HG02610 (cell line): ENCODE measurements around the gene RALB.

Source experiments
- ATAC-seq: cut with Tn5 transposase; IDR thresholded peaks from one replicate; pipeline ENCODE4 v1.9.1; 2021; ENCODE audit warnings: mild to moderate bottlenecking, moderate library complexity; ENCODE audit not compliant: unreplicated experiment

Gene RALB

DNA sequence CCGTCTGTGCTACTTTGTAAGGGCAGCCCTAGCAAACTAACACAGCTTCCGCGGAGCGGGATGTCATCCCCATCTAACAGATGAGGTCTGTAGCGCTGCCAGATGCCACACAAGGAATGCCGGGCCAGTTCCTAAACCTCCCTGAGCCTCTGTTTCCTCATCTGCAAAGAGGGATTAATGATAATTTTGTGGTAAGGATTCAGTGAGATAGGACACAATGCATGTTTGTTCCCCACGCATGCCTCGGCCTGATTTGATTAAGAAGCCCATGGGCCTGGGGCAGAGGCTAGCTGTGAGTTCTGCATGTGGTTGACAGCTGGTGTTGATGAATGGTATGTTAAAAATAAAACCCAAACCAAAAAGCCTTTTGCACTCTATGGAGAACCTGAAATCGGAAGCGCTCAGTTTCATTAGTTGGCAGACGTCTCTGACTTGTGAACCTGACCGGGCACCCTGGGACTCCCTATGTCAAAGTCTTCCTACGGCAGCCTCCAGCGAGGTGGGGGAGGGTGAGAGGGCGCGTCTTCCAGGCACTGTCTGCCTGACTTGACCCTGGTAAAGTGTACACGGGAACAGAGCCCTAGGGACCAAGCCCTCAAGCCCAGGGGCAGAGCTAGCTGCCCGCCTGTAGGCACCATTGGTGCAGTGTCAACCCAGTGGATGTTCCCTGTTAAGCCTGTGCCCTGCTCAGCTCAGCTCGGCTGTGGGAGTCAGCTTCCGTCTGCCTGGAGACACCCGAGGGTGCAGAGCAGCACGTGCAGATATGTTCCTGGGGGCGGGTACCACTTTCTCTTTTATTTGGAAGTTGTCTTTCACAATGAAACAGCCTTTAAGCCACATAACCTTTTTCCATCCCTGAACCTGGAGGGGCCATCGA, 78.5 kb downstream of the RALB start:
- no peak for ATAC-seq

DNA sequence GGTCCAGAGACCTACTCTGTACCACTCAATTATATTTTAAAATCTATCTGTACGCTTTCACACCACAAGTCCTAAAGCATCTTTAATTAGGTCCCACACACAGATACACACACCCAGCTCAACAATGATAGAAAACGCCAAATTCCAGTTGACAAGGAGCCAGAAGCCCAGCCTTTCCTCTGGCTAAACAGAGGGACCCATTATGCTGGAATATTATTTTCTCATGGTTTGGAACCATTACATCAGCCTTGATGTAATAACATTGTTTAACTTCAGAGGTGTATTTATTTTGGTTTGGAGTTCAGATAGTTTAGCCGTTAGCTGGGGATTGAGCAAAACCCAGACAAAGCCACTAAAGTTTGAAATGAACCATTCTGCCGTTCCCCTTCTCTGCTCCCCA, 79.3 kb downstream of the RALB start:
- no peak for ATAC-seq

DNA sequence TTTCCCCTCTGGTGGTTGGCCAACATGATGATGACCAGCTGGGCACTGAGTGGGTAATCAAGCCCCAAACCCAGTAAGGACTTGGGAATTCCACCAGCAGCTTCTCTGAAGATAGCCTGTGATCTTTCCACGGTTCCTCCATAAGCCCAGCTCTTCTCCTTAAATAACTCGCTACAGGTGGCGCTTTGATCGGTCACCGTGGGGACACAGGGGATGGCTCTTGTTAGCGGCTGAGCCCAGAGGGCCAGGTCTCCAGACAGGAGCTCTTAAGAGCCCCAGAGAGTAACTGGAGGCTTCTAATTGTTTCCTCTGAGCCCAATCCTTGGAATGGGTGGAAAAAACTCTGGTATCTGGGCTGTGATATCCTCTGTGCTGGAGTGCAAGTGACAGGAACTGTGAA, 79.7 kb downstream of the RALB start:
- ATAC-seq, result no peak

DNA sequence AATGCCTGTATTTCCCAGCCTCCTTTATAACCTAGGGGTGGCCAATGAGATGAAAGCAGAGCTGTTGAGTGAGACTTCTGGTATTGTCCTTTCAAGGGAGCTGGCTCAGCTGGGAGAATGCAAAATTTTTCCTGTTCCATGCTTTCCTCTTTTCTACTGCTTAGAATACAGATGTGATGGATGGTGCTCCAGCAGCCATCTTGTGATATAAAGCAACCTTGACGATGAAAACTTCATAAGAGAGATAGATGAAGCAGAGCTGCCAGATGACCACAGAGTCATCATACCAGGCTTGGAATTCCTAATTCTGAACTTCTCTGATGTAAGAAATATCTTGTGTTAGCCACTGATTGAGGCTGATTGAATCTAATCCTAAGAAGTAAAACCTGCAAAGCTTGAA, 81.4 kb downstream of the RALB start:
- no peak for ATAC-seq

DNA sequence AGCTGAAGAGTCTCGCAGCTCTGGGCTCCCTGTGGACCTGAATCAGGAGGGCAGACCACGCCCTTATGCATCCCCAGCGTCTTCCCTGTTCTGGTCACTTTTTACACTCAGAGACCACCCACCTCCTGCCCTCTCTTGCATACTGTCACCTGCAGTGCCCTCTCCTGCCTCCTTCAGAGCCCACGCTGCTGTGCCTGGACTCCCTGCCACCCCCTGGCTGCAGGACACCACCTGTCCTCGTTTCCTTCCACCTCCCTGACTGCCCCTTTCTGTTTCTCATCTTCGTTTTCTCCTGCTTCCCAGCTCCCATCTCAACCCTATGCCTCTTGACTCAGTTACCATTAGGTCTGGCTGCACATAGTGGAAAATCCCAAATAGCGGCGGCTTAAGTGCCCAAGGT, 84.1 kb downstream of the RALB start:
- ATAC-seq, result no peak

DNA sequence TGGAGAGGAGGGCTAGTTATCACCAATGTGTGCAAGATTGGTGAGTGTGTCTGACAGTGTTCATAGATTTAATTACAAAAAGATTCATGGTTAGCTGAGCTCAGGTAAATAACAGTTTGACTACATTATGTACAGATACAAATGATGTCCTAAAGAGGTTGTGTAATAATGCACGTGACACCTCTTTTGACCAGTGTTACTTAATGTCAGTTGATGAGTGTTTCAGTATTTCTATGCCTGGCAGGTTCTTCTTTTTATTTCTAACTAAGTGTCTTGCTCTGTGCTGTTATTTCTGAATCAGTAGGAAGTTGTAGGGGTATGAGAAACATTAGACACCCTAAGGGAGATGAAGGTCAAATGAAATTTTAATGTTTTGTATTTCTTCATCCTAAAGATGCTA, 85.4 kb downstream of the RALB start:
- ATAC-seq, result no peak

DNA sequence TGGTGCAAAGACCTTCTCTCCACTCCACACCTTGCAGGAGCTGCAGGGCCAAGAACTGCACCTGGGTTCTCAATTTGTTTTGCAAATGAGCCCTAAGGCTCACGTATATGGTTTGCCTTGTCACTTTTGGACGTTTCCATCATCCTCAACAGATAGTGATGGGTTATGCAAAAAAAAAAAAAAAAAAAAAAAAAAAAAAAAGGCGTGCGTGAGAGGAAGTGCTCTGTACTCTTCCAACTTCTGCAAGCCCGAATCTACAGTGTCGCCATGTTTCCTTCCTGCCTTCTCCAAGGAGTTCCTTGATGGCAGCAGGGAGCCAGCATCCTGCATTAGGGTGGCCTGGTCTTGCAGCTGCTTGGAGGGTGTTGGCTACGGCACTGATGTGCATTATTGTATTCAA, 89.3 kb downstream of the RALB start:
- ATAC-seq, result no peak

DNA sequence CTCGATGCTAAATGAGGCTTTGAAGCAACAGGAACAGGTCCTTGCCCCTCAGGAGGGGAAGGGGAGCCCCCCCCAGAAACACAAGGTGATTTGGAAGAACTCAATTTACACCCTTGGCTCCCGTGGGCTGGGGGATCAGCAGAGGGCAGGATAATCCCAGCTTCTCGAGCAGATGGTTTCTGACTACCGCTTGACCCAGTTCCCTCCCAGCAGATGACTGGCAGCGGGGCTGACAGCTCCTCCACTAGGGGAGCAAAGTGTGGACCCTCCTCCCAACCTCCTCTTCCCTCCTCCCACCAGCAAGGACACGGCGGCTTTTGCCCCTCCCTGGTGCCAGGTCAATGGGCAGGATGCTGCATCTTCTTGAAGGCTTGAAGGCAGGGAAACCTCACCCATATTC, 89.8 kb downstream of the RALB start:
- ATAC-seq, result no peak

DNA sequence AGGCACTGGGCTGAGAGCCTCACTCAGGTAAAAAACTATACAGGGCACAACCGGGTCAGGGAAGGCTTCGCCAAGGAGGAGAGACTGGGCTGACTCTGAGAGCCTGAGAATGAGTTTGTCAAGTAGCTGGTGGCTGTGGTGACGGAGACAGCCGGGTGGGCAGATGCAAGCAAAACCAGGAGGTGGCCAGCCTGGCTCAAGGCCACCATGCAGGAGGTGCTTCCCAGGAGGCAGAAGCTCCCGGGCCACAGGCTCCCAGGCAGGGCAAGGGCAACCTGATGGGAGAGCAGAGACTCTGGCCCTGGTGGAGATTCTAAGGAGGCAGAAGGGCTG, 90.4 kb downstream of the RALB start:
- ATAC-seq, result no peak

DNA sequence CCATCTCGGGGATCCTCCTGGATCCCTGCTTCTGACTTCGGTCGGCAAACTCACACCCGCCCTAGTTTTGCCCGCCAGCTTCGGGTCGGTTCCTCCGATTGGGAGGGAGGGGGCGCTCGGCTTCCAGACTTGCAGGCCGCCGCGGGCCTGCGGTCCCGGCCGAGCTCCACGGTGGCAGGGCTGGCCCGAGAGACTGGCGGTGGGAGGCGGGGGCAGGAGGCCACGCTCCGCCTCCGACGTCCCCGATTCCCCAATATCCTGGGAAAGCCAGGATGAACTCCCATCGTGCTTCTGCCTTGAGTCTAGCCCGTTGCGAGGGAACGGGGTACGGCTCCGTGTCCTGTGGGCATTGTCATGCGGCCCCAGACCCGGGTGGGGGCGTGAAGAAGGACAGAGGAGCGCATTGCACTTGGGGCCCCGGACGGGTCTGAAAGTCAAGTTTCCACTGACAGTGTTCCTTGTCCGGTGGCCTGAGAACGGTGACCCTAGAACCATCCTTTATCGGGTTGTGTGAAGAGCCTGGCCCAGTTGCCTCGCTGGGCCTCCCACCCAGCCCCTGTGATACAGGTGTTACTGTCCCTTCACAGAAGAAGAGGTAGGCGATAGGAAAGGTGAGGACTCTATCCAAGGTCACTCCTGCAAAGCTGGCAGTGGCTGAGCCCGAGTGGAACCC, 90.9 kb downstream of the RALB start:
- ATAC-seq, result no peak
